ENCODE results near the gene STYK1. TPM values are rescaled to one million over a fixed set of nuclear protein-coding genes. Genes with fewer than 3 reads are reported as not detected.

Gene STYK1
- total RNA-seq, 1 experiment from 2014 or later, result 8.4 TPM

DNA sequence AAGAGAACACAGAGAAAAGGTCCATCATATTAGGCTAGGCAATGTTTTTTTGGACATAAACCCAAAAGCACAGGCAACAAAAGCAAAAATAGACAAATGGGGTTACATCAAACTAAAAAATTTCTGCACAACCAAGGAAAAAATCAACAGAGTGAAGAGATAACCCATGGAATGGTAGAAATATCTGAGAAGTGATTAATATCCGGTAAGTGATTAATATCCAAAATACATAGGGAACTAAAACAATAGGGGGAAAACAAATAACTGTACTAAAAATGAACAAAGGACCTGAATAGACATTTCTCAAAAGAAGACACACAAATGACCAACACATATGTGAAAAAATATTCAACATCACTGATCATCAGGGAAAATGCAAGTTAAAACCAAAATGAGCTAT is 4.3 kb downstream of the STYK1 start:
- CTCF ChIA-PET, result no interaction called here
- TF ChIP-seq, protein P1, sequence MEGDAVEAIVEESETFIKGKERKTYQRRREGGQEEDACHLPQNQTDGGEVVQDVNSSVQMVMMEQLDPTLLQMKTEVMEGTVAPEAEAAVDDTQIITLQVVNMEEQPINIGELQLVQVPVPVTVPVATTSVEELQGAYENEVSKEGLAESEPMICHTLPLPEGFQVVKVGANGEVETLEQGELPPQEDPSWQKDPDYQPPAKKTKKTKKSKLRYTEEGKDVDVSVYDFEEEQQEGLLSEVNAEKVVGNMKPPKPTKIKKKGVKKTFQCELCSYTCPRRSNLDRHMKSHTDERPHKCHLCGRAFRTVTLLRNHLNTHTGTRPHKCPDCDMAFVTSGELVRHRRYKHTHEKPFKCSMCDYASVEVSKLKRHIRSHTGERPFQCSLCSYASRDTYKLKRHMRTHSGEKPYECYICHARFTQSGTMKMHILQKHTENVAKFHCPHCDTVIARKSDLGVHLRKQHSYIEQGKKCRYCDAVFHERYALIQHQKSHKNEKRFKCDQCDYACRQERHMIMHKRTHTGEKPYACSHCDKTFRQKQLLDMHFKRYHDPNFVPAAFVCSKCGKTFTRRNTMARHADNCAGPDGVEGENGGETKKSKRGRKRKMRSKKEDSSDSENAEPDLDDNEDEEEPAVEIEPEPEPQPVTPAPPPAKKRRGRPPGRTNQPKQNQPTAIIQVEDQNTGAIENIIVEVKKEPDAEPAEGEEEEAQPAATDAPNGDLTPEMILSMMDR (IDR thresholded peaks at IDR 0.05; ENCODE audit: unreplicated experiment), result no peak
- no TSS peak for BruUV-seq (replicated peaks)
- Mint-ChIP-seq H3K9me3 (ENCODE audit: low read depth, unreplicated experiment) (no peaks in the 10 kb centered on the region), H3K36me3 (ENCODE audit: insufficient read depth, unreplicated experiment) (peaks cover 25% of the 10 kb centered on the region), H3K4me3 (ENCODE audit: low read depth, unreplicated experiment) (no peak overlapping the region), H3K27ac (ENCODE audit: unreplicated experiment) (no peak overlapping the region), H3K27me3 (ENCODE audit: unreplicated experiment) (no peaks in the 10 kb centered on the region), H3K4me1 (ENCODE audit: low read depth, unreplicated experiment) (peaks cover 35% of the 10 kb centered on the region)
- no peak for DNase-seq
- intact Hi-C loops (cut with micrococcal nuclease; ENCODE audit: unreplicated experiment), result no loop called here

DNA sequence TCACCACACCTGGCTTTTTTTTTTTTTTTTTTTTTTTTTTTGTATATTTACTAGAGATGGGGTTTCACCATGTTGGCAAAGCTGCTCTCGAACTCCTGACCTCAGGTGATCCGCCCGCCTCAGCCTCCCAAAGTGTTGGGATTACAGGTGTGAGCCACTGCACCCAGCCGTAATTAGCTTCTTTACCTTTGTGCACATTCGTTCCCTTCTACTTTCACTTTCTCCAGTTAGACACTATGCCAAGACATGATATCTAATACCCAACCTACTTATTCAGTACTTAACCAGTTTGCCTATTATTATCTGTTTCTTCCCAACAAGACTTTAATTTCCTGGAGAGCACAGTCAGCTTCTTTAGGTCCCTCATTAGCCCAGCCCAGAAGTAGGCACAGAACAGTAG is 5.3 kb downstream of the STYK1 start:
- no TSS peak for BruUV-seq (replicated peaks)
- Mint-ChIP-seq H3K9me3 (ENCODE audit: low read depth, unreplicated experiment) (no peaks in the 10 kb centered on the region), H3K27ac (ENCODE audit: unreplicated experiment) (peak overlapping the region; percentile 2), H3K27me3 (ENCODE audit: unreplicated experiment) (no peaks in the 10 kb centered on the region), H3K4me1 (ENCODE audit: low read depth, unreplicated experiment) (peaks cover 33% of the 10 kb centered on the region), H3K4me3 (ENCODE audit: low read depth, unreplicated experiment) (peak overlapping the region; percentile 58), H3K36me3 (ENCODE audit: insufficient read depth, unreplicated experiment) (peaks cover 15% of the 10 kb centered on the region)
- CTCF ChIA-PET, result interaction anchor here (0.6 to 1.3 kb wide), 4 partner anchors 82 to 1375 kb away, joined by 3 to 5 read pairs (median 4); no protein-coding TSS in a partner anchor
- TF ChIP-seq, protein P1 (IDR thresholded peaks at IDR 0.05; ENCODE audit: unreplicated experiment), result no peak
- intact Hi-C loops (cut with micrococcal nuclease; ENCODE audit: unreplicated experiment), result no loop called here
- DNase-seq, result no peak

- no peak for DNase-seq
- peaks cover 26% of the 10 kb centered on the region for H3K4me1 Mint-ChIP-seq (ENCODE audit: low read depth, unreplicated experiment)
- no TSS peak for BruUV-seq (replicated peaks)
- H3K27me3 Mint-ChIP-seq (ENCODE audit: unreplicated experiment), result no peaks in the 10 kb centered on the region
- peak overlapping the region; percentile 58 for H3K4me3 Mint-ChIP-seq (ENCODE audit: low read depth, unreplicated experiment)
- TF ChIP-seq, protein P1 (IDR thresholded peaks at IDR 0.05; ENCODE audit: unreplicated experiment), result no peak
- no peak overlapping the region for H3K27ac Mint-ChIP-seq (ENCODE audit: unreplicated experiment)
- intact Hi-C loops (cut with micrococcal nuclease; ENCODE audit: unreplicated experiment), result no loop called here
- peaks cover 6% of the 10 kb centered on the region for H3K36me3 Mint-ChIP-seq (ENCODE audit: insufficient read depth, unreplicated experiment)
- H3K9me3 Mint-ChIP-seq (ENCODE audit: low read depth, unreplicated experiment), result no peaks in the 10 kb centered on the region
- CTCF ChIA-PET, result no interaction called here
Observed at GRCh38 chr12:10667581-10667980, 6.3 kb downstream of the STYK1 start.

DNA sequence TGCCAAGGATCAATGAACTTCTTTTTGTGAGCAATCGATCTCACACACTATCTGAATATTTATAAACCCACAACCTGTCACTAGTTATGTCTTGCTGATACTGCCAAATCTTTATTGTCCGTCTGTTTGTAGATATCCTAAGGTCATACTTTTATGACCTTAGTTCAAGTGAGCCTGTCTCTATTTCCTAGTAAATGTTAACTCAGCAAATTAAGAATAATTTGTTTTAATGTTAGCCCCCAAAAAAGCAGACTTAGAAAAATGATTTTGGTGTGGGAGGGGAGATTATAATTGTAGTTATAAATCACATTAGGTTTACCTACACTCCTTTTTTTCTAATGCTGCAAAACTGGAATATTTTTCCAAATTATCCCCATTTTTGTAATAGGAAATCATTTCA is 9.4 kb downstream of the STYK1 start:
- Mint-ChIP-seq H3K27ac (ENCODE audit: unreplicated experiment) (no peak overlapping the region), H3K4me3 (ENCODE audit: low read depth, unreplicated experiment) (no peak overlapping the region), H3K4me1 (ENCODE audit: low read depth, unreplicated experiment) (peaks cover 30% of the 10 kb centered on the region), H3K36me3 (ENCODE audit: insufficient read depth, unreplicated experiment) (peaks cover 5% of the 10 kb centered on the region), H3K9me3 (ENCODE audit: low read depth, unreplicated experiment) (no peaks in the 10 kb centered on the region), H3K27me3 (ENCODE audit: unreplicated experiment) (no peaks in the 10 kb centered on the region)
- BruUV-seq (replicated peaks), result no TSS peak
- TF ChIP-seq, protein P1 (IDR thresholded peaks at IDR 0.05; ENCODE audit: unreplicated experiment), result no peak
- CTCF ChIA-PET, result no interaction called here
- no peak for DNase-seq
- intact Hi-C loops (cut with micrococcal nuclease; ENCODE audit: unreplicated experiment), result no loop called here

All from Calu3 (cell line).